NK-92 (cell line): ENCODE results near the gene AMIGO3.
"Not testable (repeated sequence)": the region's sequence is repeated elsewhere in the genome, so short reads cannot be mapped to it uniquely, and the experiment has no call there.

ENCODE experiments used
- DNase-seq: peaks from one replicate; lab custom pipeline; 2025; ENCODE audit not compliant: unreplicated experiment; lab: John Stamatoyannopoulos, UW

The AMIGO3 gene

DNA sequence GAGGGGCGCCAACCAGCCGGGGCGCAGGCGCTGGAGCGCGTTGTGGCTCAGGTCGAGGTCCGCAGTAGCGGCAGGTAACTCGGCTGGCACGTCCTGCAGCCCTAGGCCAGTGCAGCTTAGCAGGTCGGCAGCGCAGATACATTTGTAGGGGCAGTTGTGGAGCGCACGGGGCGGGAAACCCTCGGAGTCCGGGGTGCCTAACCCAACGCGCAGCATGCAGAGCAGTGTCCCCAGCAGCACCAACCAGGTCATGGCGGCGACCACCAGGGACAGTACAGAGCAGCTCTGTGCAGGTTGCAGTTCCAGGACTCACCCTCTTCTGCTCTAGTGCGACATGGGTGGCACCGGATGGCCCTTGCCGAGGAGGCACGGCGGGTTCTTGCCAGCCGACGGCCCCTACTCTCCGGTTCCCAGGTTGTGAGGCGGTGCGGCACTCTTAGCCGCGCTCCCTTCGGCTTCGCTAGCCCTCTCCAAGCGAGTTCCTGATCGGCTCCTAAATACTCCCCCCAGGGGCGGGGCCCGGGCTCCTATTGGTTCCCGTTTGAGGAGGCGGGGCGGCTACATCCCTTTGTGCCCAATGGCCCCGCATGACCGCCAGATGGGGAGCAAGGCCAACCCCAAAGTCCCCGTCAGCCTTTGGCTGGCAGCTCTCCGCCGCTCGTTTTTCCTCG is at the start of gene AMIGO3:
Gene AMIGO3, minus strand, starts transcription at position 471 of the 671 bp plus-strand sequence. Its CDS starts 219 bp downstream, at position 252.
- peak; percentile 15 for DNase-seq

DNA sequence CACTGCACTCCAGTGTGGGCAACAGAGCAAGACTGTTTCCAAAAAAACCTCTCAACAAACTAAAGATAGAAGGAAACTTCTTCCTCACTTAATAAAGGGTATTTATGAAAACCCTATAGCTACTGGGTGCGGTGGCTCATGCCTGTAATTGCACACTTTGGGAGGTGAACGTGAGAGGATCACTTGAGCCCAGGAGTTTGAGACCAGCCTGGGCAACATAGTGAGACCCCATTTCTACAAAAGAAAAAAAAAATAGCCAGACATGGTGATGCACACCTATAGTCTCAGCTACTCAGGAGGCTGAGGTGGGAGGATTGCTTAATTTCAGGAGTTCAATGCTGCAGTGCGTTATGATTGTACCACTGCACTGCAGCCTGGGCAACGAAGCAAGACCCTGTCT is 44.5 kb upstream of the AMIGO3 start:
- no peak for DNase-seq

- no peak for DNase-seq
Measured at GRCh38 chr3:49761661-49762060, 42.2 kb upstream of the AMIGO3 start.

- DNase-seq: no peak
Measured at GRCh38 chr3:49759226-49759625, 39.7 kb upstream of the AMIGO3 start.

DNA sequence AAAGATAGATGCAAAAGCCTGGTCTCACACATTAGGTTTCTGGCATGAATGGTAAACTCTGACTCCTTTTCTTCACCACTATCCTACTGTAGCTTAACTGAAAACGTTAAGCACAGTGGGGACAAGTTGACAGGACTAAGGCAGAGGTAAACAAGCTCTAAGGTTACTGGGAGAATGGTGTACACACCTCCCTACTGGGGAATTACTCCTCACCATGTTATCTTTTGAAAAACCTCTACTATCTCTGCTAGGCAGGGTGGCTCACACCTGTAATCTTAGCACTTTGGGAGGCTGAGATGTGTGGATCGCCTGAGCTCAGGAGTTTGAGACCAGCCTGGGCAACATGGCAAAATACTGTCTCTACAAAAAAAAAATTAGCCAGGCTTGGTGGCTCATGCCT is 37.7 kb upstream of the AMIGO3 start:
- no peak for DNase-seq

- DNase-seq: no peak
Measured at GRCh38 chr3:49756036-49756435, 36.6 kb upstream of the AMIGO3 start.

GRCh38 chr3:49754536-49754935 is 35.1 kb upstream of the AMIGO3 start:
- no peak for DNase-seq

DNA sequence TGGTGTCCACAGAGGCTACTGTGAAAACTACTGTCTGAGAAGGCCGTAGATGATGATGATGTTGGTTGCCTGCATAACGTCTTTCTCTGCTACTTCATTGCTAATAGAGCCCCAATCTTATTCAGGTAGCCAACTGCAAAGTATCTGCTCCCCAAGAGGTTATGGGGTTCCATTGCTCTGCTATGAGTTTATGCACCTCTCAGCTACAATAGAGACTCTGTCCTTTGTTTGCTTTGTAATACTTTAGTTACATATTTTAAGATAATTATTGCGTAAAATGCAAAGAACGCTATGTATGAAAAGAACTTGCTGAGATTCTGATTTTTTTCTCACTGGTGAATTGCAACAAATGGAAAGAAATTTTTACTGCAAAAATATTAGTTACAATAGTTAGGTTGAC is 32.0 kb upstream of the AMIGO3 start:
- DNase-seq: no peak

DNA sequence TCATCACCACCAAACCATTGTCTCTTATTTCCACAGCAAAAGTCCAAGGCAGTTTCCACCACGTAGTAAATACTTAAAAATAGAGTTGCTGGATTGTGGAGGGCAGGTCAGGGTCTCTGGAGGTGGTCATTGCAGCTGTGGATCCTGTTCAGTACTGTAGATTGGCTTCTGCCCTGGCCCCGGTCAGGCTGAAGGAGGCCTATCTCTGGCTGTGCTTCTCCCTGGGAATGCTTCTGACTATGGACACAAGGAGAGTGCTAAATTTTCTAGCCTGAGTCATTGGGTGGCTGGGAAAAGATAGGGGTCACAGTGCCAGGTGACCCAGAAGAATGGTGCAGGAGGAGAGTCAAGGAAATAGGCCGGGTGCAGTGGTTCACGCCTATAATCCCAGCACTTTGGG is 30.6 kb upstream of the AMIGO3 start:
- DNase-seq: no peak

DNA sequence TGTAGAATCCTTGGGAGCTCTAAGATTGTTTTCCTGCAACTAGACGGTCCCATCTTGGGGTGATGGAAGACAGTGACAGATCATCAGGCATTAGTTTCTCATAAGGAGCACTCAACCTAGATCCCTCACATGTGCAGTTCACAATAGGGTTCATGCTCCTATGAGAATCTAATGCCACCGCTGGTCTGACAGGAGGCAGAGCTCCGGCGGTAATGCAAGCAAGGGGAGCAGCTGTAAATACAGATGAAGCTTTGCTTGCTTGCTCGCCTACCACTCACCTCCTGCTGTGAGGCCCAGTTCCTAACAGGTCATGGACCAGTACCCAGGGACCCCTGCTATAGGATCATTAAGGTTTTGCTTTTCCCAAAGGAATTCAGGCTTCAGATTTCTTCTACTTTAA is 29.4 kb upstream of the AMIGO3 start:
- not testable (repeated sequence) for DNase-seq

DNA sequence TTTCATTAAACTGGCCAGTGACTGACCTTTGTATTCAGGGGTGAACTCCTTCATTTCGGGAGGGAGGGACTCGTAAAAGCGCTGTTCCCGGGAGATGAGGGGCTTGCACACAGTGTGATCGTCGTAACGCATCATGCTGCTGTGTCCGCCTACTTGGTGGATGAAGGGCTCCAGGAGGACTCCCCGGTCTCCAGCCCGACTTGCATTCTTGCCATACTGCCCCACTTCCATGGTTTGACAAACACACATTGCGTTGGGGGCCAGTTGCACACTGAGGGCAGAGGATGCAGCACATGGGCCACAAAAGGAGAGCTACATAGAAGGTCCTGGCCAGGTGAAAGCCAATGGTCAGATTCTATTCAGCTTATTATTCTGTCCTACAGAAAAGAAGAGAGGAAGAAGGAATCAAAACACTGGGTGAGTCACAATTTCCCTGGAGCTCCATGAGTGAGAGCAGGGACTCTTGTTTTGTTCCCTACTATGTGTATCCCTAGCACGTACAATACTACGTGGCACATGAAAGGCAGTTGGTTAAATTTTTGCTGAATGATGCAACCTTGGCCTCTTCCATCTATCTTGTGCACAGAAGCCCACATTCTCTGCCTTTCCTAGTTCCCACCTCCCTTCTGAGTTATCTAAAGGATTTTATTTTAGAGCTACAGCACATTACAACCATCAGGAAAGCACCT is 28.5 kb upstream of the AMIGO3 start:
- no peak for DNase-seq

- no peak for DNase-seq
Measured at GRCh38 chr3:49745986-49746385, 26.5 kb upstream of the AMIGO3 start.

DNA sequence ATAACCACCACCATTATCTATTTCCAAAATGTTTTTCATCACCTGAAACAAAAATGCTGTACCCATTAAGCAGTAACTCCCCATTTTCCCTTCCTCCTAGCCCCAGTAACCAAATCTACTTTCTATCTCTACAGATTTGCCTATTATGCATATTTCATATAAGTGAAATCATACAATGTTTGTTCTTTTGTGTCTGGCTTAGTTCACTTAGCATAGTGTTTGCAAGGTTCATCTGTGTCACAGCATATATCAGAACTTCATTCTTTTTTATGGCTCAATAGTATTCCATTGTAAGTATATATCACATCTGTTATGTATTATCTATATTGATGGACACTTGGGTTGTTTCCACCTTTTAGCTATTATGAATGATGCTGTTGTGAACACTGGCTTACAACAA is 20.9 kb upstream of the AMIGO3 start:
- no peak for DNase-seq

- DNase-seq: no peak
Measured at GRCh38 chr3:49738067-49738713, 18.7 kb upstream of the AMIGO3 start.

- no peak for DNase-seq
Measured at GRCh38 chr3:49734752-49735151, 15.3 kb upstream of the AMIGO3 start.

DNA sequence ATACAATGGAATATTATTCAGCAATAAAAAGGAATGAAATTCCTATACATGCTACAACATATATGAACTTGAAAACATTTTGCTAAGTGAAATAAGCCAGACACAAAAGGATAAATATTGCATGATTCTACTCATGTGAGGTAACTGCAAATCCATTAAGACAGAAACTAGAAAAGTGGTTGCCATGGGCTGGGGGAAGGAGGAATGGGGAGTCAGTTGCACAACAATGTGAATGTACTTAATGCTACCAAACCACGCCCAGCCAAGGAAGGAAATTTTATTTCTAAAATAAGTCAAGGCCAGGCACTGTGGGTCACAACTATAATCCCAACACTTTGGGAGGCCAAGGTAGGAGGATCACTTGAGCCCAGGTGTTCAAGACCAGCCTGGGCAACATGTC is 14.1 kb upstream of the AMIGO3 start:
- DNase-seq: no peak

DNA sequence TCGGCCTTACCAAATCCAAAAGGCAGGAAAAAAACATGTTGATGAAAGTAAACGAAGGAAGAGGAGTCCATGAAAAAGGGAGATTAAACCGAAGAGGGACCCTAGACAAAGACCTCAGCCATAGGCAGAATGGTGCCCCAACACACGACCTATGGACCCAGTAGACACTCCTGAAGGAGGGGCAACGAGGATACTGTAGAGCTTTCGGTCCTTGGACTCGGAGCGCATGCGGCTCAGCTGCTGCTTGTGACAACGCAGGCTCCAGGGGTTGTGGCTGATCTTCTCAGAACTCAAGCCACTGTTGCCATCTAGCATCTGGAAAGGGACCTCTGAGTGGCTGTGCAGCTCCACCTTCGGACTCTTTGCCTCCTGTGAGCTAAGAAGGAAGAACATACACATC is 13.1 kb upstream of the AMIGO3 start:
- DNase-seq: no peak

DNA sequence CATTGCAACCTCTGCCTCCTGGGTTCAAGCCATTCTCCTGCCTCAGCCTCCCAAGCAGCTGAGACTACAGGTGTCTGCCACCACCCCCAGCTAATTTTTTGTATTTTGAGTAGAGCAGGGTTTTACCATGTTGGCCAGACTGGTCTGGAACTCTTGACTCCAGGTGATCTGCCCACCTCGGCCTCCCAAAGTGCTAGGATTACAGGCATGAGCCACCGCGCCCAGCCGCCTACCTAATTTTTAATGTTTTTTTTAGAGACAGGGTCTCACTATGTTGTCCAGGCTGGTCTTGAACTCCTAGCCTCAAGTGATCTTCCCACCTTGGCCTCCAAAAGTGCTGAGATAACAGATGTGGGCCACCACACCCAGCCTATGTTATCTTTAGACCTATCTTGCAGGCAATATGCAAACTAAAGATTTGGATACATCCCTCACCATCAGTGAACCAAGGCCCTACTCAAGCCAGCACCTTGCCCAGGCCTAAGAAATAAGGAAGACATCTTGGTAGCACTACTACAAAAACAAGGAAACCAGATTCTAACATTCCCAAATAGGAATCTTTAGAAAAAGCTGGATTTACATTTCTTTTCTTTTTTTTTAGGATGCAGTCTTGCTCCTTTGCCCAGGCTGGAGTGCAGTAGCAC is 10.6 kb upstream of the AMIGO3 start:
- DNase-seq: no peak

- no peak for DNase-seq
Measured at GRCh38 chr3:49727924-49728361, 8.5 kb upstream of the AMIGO3 start.

GRCh38 chr3:49727154-49727923 is 7.9 kb upstream of the AMIGO3 start:
- no peak for DNase-seq
